ENCODE data around the gene SCML2.
"Not testable (repeated sequence)": the region's sequence is repeated elsewhere in the genome, so short reads cannot be mapped to it uniquely, and the experiment has no call there.

Gene SCML2

DNA sequence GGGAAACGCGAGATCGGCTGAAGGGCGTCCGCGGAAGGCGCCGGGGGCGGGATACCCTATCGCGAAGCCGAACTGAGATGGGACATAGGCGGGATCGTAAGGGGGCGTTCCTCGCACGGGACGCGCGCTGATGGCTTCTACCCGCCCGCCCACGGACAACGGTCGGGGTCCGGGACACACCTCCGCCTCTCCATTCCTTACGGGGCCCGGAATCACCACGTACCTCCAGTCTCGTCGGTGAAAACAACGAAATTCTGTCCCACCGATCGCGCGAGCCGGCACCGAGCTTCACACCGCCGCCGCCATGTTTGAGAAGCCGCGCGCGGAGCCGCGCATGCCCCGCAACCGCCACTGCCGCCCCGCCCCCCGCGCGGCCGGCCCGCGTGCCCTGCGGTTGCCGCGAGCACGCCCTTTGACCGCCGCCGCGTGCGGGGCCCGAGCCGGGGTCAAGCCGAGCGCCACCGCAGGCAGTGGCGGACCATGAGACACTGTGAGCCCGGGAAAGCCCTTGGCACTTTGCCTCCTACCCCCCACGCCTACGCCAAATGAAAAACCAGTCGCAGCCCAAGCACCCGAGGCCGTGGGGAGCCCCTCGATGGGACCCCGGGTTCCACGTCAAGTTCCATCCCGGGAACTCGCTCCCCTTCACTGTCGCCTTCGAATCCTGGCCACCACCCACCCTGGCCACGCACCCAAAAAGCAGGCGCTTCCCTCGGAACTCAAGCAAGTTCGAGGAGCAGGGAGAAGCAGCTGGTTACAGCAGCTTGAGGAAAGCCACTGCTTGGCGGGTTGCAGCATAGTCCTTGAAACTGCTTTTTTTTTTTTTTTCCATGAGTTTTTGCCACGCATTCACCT is at the start of gene SCML2:
Gene SCML2 (minus strand): TSS at position 320 of the 855 bp plus-strand sequence. CDS start 20,617 bp downstream, outside the sequence.
- peak; percentile 58 for DNase-seq

GRCh38 chrX:18401848-18402213 is 47.3 kb upstream of the SCML2 start:
- no peak for DNase-seq

GRCh38 chrX:18394477-18394876 is 40.0 kb upstream of the SCML2 start:
- no peak for DNase-seq

DNA sequence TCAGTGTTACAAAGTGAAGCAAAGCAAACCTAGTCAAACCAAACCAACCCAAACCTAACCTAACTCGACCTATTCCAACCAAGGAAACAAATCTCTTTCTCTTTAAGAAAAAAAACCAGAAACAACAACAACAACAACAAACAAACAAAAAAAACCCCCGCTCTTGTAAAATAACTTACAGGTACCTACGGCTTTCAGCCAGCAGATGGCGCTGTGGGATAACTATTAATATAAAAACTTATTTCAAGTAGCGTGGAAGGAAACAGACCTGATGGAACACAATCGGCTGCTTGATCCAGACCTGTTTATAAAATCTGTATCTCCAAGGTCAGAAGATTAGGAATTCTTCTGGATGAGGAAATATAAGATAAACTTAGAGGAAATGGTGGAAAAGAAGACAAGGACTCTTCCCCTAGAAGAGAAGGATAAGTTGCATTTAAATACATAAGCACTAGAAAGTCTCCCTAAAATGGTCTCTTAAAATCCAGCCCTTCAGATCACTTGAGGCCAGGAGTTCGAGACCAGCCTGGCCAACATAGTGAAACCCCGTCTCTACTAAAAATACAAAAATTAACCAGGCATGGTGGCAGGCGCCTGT is 36.6 kb upstream of the SCML2 start:
- DNase-seq, result peak; percentile 56

DNA sequence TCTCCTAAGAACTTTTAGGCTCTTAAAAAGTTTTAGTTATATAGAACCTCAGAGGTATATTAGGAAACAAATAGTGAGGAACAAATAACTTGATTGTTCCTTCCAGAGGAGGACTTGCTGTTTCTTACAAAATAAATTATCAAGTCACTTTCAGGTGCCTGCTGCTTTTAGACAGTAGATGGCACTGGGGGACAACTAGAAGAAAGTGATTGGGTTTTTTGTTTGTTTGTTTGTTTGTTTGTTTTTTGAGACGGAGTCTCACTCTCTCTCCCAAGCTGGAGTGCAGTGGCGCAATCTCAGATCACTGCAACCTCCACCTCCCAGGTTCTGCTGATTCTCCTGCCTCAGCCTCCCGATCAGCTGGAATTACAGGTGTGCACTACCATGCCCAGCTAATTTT is 35.5 kb upstream of the SCML2 start:
- no peak for DNase-seq

DNA sequence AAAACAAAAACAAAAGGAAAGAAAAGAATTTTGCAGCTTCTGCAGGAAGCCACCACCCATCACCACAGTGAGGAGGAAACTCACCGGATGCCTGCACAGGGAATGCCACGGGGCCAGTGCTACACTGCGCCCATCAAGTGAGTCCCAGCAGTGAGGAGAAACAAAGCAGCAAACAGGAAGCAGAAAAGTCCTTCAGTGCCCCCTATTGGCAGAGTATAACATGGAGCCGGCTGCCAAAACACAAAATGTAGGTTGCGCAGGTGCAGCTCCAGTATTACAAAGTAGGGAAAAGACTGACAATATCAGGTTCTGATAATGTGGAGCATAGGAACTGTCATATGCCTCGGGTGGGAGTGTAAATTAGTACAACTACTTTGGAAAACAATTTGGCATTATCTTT is 23.3 kb upstream of the SCML2 start:
- peak; percentile 20 for DNase-seq

DNA sequence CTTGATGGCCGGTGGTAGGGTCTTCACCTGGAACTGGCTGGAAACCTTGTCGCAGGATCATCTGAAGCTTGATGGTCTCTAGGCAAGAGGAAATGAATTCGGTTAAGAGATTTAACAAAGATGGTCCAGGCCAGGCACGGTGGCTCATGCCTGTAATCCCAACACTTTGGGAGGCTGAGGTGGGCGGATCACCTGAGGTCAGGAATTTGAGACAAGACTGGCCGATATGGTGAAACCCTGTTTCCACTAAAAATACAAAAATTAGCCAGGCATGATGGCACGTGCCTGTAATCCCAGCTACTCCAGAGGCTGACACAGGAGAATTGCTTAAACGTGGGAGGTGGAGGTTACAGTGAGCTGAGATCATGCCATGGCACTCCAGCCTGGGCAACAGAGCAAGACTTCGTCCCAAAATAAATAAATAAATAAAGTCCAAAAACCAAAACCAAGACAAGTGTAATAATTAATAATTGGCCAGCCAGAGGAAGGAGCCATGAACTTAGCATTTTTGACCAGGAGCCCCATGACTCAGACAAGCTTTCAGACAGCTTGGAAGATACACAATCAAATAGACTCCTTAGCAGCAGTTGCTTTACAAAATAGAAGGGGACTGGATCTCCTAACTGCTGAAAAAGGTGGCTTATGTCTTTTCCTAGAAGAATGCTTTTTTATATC is 20.8 kb upstream of the SCML2 start:
- not testable (repeated sequence) for DNase-seq

GRCh38 chrX:18369096-18369495 is 14.6 kb upstream of the SCML2 start:
- DNase-seq, result not testable (repeated sequence)

DNA sequence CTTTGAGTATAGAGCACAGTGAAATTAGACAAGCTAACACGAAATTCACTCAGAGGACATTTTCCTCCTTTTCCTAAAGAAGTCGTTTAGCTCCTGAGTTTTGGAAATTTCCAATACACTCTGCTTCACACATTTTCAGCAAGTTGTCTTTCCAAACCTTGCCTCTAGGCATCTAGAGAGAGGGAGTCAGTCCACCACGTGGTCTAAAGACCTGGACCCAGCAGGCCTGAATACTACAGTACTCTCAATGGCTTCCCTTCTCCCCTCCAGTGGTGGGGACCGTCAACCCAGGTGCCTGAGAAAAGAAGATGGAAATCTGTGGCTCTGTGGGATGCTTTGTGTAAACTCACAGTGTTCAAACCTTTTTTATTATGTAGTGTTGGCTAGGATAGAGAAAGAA is 13.9 kb upstream of the SCML2 start:
- no peak for DNase-seq

GRCh38 chrX:18360867-18361266 is 6.4 kb upstream of the SCML2 start:
- no peak for DNase-seq

DNA sequence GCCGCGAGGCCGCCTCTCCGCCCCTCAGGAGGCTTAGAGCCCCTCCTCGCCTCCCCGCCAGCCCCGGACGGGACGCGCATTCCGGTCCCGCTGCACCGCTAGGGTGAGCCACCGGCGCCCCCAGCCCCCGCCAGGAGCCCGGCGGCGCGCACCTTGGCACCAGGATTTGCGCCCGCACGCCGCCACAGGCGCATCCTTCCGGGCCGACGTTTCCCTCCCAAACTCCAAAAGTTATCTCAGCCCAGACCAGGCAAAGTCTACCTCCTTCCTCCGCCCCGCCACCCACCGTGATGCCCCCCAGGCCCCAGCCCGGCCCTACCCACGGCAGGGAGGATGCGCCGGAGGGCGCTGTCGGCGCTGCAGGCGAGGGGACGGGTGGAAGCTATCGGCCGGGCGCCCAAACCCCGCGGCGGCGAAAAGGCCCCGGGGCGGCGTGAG is 538 bp downstream of the SCML2 start:
- peak; percentile 32 for DNase-seq

DNA sequence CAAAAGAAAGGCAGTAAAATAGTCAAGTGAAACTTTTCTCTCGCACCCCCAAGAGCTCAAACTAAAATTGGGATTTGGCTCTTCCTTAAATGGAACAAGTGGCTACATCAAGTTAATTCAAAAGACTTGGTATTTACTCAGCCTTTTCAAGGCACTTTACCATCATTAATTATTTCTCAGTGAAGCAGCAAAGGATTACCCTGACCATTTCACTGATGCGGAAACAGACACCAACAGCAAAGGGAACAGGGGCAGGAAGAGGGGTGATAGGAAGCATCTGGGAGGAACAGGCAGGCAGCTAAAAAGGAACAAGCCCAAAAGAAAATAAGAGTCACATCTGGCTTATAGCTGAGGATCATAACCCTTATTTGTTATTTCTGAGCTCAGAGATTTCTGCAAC is 2.7 kb downstream of the SCML2 start:
- no peak for DNase-seq

DNA sequence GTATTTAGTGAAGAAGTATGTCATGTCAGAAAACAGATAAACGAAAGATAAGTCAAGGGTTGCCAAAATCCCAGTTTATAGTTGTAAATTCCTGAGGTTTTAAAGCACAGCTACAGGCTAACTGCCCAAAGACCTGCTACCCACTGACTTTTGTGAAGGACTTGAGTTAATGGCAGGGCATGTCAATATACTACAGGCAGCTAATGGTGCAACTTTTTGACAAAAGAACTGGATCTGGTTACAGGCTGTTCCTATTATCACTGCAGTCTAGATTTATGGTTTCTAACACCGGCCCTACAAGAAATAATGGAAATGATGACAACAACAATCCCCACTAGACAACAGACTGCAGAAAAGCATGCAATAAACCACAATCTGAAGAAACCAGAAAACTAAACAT is 6.4 kb downstream of the SCML2 start:
- no peak for DNase-seq

GRCh38 chrX:18309401-18309800 is 45.1 kb downstream of the SCML2 start:
- no peak for DNase-seq

- DNase-seq, result no peak
Measured at GRCh38 chrX:18297251-18297650, 57.2 kb downstream of the SCML2 start.

- no peak for DNase-seq
Measured at GRCh38 chrX:18294893-18295292, 59.6 kb downstream of the SCML2 start.

- no peak for DNase-seq
Measured at GRCh38 chrX:18291006-18291545, 63.4 kb downstream of the SCML2 start.

- DNase-seq, result no peak
Measured at GRCh38 chrX:18290200-18290599, 64.3 kb downstream of the SCML2 start.

DNA sequence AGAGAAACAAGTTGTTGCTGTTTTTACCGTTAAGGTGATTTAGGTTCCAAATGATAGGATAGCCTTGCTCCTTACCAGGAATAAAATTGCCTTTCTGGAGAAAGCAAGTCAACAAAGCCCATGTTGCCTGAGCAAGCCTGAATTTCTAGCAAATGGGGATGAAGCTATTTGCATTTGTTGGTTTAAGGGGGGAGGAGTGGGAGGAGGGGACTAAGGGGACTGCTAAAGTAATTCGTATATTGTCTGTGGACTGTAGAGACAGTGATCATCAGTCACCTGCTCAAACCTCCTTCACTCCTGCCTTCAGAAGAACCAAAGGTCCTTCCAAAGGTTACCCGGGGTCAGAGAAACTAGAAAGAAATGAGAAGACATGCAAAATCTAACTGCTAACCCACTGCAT is 65.8 kb downstream of the SCML2 start:
- no peak for DNase-seq

- no peak for DNase-seq
Measured at GRCh38 chrX:18286322-18286831, 68.1 kb downstream of the SCML2 start.

DNA sequence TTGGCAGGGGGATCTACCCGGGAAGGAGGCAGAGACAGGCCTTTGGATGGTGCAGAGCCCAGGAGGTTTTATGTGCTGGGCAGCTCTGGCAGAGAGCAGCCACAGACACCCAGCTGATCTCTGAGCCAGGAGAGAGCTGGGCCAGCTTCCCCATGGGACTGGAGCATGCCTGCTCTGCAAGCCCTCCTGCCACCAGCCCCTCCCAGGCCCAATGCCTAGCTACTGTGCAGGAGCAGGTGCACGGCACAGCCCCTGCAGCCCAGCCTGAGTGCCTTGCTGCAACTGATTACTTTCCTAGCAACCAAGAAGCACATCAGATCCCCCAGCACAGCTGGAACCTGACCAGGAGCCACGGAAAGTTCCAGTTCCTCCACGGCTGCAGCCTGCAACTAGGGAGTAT is 76.0 kb downstream of the SCML2 start:
- DNase-seq, result no peak

- DNase-seq, result no peak
Measured at GRCh38 chrX:18272222-18272621, 82.3 kb downstream of the SCML2 start.

DNA sequence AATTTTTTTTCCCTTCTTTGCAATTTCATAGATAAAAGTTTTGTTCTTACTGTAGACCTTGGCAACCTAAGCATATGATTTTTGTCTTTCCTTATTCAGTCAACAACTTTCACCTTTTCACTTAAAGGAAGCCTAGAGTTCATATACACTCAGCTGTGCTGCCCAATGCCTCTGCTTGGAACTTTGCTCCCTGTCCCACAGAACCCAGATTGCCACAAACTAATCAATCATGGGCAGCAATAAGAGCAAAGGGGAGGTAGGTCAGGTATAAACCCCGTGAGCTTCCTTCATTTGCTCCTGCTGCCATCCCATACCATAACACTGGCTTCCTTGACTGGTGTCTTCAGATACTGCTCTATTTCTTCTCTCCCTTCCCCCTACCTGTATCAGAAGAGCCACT is 82.8 kb downstream of the SCML2 start:
- DNase-seq, result no peak

Data from stimulated activated CD4-positive, alpha-beta T cell treated with anti-CD3 and anti-CD28 coated beads, Interleukin-15, amount 100 ng/mL, for 24 hours (primary cell).